ENCODE data around the gene ARHGAP29. TPM values are rescaled to one million over a fixed set of nuclear protein-coding genes. Genes with fewer than 3 reads are reported as not detected.

Gene ARHGAP29
- total RNA-seq, 1 donor from 2014 or later: 19.9 TPM

- Histone ChIP-seq H3K27ac (ENCODE audit: low read depth, low read length) (no peak overlapping the region), H3K36me3 (ENCODE audit: insufficient read depth, low read length) (no peaks in the 10 kb centered on the region), H3K4me3 (ENCODE audit: insufficient read depth, low read depth, low read length) (no peak overlapping the region), H3K4me2 (ENCODE audit: low read length) (no peak overlapping the region), H3K9ac (ENCODE audit: low read length) (no peak overlapping the region), H4K20me1 (ENCODE audit: insufficient read depth, low read length) (no peaks in the 10 kb centered on the region), H3K79me2 (ENCODE audit: insufficient read depth, low read length) (no peaks in the 10 kb centered on the region), H3K4me1 (ENCODE audit: insufficient read depth, low read length) (peaks cover 28% of the 10 kb centered on the region), H3K9me3 (ENCODE audit: insufficient read depth, low read depth, low read length) (no peaks in the 10 kb centered on the region), H2AFZ (ENCODE audit: low read depth, low read length) (no peak overlapping the region), H3K27me3 (ENCODE audit: insufficient read depth, low read length) (no peaks in the 10 kb centered on the region)
- Mint-ChIP-seq H3K27me3 (ENCODE audit: low read depth, unreplicated experiment) (peaks cover 5% of the 10 kb centered on the region), H3K36me3 (ENCODE audit: low read depth, unreplicated experiment) (no peaks in the 10 kb centered on the region), H3K9me3 (ENCODE audit: unreplicated experiment) (peaks cover 4% of the 10 kb centered on the region), H3K4me3 (ENCODE audit: unreplicated experiment) (no peak overlapping the region), H3K4me1 (ENCODE audit: low read depth, unreplicated experiment) (peaks cover 14% of the 10 kb centered on the region), H3K27ac (ENCODE audit: unreplicated experiment) (no peak overlapping the region)
- FAIRE-seq (peak; percentile 9), DNase-seq (ENCODE audit: low read depth) (no peak)
- TF ChIP-seq, protein P1, sequence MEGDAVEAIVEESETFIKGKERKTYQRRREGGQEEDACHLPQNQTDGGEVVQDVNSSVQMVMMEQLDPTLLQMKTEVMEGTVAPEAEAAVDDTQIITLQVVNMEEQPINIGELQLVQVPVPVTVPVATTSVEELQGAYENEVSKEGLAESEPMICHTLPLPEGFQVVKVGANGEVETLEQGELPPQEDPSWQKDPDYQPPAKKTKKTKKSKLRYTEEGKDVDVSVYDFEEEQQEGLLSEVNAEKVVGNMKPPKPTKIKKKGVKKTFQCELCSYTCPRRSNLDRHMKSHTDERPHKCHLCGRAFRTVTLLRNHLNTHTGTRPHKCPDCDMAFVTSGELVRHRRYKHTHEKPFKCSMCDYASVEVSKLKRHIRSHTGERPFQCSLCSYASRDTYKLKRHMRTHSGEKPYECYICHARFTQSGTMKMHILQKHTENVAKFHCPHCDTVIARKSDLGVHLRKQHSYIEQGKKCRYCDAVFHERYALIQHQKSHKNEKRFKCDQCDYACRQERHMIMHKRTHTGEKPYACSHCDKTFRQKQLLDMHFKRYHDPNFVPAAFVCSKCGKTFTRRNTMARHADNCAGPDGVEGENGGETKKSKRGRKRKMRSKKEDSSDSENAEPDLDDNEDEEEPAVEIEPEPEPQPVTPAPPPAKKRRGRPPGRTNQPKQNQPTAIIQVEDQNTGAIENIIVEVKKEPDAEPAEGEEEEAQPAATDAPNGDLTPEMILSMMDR (IDR thresholded peaks at IDR 0.05; ENCODE audit: insufficient read depth, low read depth, low read length): no peak
- TF ChIP-seq EZH2 (IDR thresholded peaks at IDR 0.05; ENCODE audit: insufficient read depth, low read length): no peak
Measured at GRCh38 chr1:94260635-94261387, 23.4 kb upstream of the ARHGAP29 start.

DNA sequence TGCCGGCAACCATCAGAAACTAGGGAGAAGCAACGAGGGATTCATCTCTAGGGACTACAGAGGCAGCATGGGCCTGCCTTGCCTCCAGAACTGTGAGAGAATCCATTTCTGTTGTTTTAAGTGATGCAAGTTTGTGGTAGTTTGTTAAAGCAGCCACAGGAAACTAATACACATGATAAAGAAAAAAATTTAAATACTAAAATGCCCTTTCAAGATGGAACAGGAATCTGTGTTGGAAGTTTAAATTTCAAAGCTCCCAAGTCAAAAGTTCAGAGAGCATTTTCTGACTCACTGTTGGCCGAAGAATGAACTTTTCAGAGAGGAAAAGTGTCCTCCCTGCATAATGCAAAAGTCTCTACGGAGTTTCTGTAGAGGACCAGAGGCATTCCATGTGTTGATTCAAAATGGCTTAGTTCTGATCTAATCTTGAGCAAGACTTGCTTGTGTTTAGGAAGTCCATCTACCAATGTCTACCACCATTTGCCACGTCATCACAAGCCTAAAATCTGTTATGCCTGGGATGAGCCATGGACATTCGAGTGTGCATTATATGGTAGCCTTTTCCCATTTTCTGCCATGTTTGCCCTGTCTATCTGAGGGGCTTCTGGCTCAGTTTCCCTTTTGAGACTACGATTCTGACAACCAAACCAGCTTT lies 22.4 kb upstream of the ARHGAP29 start:
- Histone ChIP-seq H3K27me3 (ENCODE audit: insufficient read depth, low read length) (no peaks in the 10 kb centered on the region), H3K27ac (ENCODE audit: low read depth, low read length) (peak overlapping the region; percentile 77), H3K9ac (ENCODE audit: low read length) (peak overlapping the region; percentile 45), H2AFZ (ENCODE audit: low read depth, low read length) (no peak overlapping the region), H3K4me3 (ENCODE audit: insufficient read depth, low read depth, low read length) (no peak overlapping the region), H3K79me2 (ENCODE audit: insufficient read depth, low read length) (no peaks in the 10 kb centered on the region), H3K9me3 (ENCODE audit: insufficient read depth, low read depth, low read length) (no peaks in the 10 kb centered on the region), H3K4me2 (ENCODE audit: low read length) (peak overlapping the region; percentile 27), H3K4me1 (ENCODE audit: insufficient read depth, low read length) (peaks cover 26% of the 10 kb centered on the region), H4K20me1 (ENCODE audit: insufficient read depth, low read length) (no peaks in the 10 kb centered on the region), H3K36me3 (ENCODE audit: insufficient read depth, low read length) (no peaks in the 10 kb centered on the region)
- peaks cover 5% of the 10 kb centered on the region for H3K27me3 Mint-ChIP-seq (ENCODE audit: low read depth, unreplicated experiment)
- H3K27ac Mint-ChIP-seq (ENCODE audit: unreplicated experiment): no peak overlapping the region
- no peak overlapping the region for H3K4me3 Mint-ChIP-seq (ENCODE audit: unreplicated experiment)
- FAIRE-seq (no peak), DNase-seq (ENCODE audit: low read depth) (peak; percentile 65)
- H3K4me1 Mint-ChIP-seq (ENCODE audit: low read depth, unreplicated experiment): peaks cover 8% of the 10 kb centered on the region
- peaks cover 4% of the 10 kb centered on the region for H3K9me3 Mint-ChIP-seq (ENCODE audit: unreplicated experiment)
- no peak for TF ChIP-seq EZH2 (IDR thresholded peaks at IDR 0.05; ENCODE audit: insufficient read depth, low read length)
- TF ChIP-seq, protein P1 (IDR thresholded peaks at IDR 0.05; ENCODE audit: insufficient read depth, low read depth, low read length): no peak
- no peaks in the 10 kb centered on the region for H3K36me3 Mint-ChIP-seq (ENCODE audit: low read depth, unreplicated experiment)

All from astrocyte (in vitro differentiated cells and primary cell).